IMR-90 (cell line): ENCODE data around the gene TFAM.

ENCODE experiments used
- BHLHE40 ChIP-seq: fragments of 150-350 bp; IDR thresholded peaks from 2 replicates; pipeline ENCODE4 v1.6.1; 2016; ENCODE audit warnings: mild to moderate bottlenecking, low read depth, low read length
- CEBPB ChIP-seq: IDR thresholded peaks from 2 replicates; pipeline ENCODE4 v1.6.1; 2012; ENCODE audit warnings: low read depth, low read length, improper control_type of control experiment
- CHD1 ChIP-seq: IDR thresholded peaks from 2 replicates; pipeline ENCODE4 v1.6.1; 2012; ENCODE audit warnings: low read depth, low read length, improper control_type of control experiment
- FOS ChIP-seq: fragments of 150-350 bp; IDR thresholded peaks from 2 replicates; pipeline ENCODE4 v1.6.1; 2016; ENCODE audit warnings: low read depth, low read length
- MAZ ChIP-seq: IDR thresholded peaks from 2 replicates; pipeline ENCODE4 v1.6.1; 2012; ENCODE audit warnings: low read depth, mild to moderate bottlenecking, low read length, improper control_type of control experiment, moderate library complexity, borderline replicate concordance
- MXI1 ChIP-seq: IDR thresholded peaks from 2 replicates; pipeline ENCODE4 v1.6.1; 2012; ENCODE audit warnings: low read depth, mild to moderate bottlenecking, low read length, moderate library complexity, borderline replicate concordance
- NFE2L2 ChIP-seq: fragments of 150-350 bp; IDR thresholded peaks from 2 replicates; pipeline ENCODE4 v1.6.1; 2016; ENCODE audit warnings: low read depth, mild to moderate bottlenecking, low read length
- POLR2A ChIP-seq: IDR thresholded peaks from 2 replicates; pipeline ENCODE4 v1.6.1; 2012; ENCODE audit warnings: mild to moderate bottlenecking, low read depth, low read length
- RAD21 ChIP-seq: IDR thresholded peaks from 2 replicates; pipeline ENCODE4 v1.6.1; 2012; ENCODE audit warnings: low read length, improper control_type of control experiment
- RCOR1 ChIP-seq: IDR thresholded peaks from 2 replicates; pipeline ENCODE4 v1.6.1; 2012; ENCODE audit warnings: mild to moderate bottlenecking, low read length, improper control_type of control experiment; ENCODE audit not compliant: insufficient replicate concordance
- SMC3 ChIP-seq: fragments of 150-350 bp; IDR thresholded peaks from 2 replicates; pipeline ENCODE4 v1.6.1; 2016; ENCODE audit warnings: low read depth, mild to moderate bottlenecking, antibody characterized with exemption, low read length, moderate library complexity
- TF ChIP-seq, protein P1 (sequence below): conservative IDR thresholded peaks from 2 replicates; pipeline ENCODE4 v1.5.1; 2012; ENCODE audit warnings: mild to moderate bottlenecking, low read depth, low read length, improper control_type of control experiment
- TF ChIP-seq, protein P2 (sequence below): fragments of 150-350 bp; IDR thresholded peaks from 2 replicates; pipeline ENCODE4 v1.6.1; 2017; ENCODE audit warnings: mild to moderate bottlenecking, antibody characterized with exemption, low read length, low read depth
- TF ChIP-seq, protein P3 (sequence below): fragments of 150-350 bp; IDR thresholded peaks from 2 replicates; pipeline ENCODE4 v1.6.1; 2016; ENCODE audit warnings: low read depth, mild to moderate bottlenecking, low read length, moderate library complexity, borderline replicate concordance

DNA sequence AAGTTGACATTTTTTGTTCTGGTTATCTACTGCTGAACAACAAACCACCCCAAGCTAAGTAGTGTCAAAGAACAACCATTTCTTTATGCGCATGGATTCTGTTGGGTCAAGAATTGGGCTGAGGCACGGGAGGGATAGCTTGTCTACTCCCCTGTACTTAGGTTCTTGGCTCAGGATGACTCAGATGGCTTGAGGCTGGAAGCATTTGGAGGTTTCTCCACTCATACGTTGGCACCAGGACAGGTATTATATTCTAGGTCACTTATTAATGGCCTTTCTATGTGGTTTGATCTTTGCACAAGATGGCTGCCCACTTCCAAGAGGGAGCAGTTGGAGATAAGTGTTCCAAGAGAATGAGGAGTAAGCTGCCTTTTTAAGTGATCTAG lies 11.8 kb upstream of the TFAM start:
- TF ChIP-seq, protein P1, sequence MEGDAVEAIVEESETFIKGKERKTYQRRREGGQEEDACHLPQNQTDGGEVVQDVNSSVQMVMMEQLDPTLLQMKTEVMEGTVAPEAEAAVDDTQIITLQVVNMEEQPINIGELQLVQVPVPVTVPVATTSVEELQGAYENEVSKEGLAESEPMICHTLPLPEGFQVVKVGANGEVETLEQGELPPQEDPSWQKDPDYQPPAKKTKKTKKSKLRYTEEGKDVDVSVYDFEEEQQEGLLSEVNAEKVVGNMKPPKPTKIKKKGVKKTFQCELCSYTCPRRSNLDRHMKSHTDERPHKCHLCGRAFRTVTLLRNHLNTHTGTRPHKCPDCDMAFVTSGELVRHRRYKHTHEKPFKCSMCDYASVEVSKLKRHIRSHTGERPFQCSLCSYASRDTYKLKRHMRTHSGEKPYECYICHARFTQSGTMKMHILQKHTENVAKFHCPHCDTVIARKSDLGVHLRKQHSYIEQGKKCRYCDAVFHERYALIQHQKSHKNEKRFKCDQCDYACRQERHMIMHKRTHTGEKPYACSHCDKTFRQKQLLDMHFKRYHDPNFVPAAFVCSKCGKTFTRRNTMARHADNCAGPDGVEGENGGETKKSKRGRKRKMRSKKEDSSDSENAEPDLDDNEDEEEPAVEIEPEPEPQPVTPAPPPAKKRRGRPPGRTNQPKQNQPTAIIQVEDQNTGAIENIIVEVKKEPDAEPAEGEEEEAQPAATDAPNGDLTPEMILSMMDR = no peak
- TF ChIP-seq POLR2A = no peak
- no peak for TF ChIP-seq RCOR1
- no peak for TF ChIP-seq RAD21
- TF ChIP-seq BHLHE40 = no peak
- TF ChIP-seq, protein P2, sequence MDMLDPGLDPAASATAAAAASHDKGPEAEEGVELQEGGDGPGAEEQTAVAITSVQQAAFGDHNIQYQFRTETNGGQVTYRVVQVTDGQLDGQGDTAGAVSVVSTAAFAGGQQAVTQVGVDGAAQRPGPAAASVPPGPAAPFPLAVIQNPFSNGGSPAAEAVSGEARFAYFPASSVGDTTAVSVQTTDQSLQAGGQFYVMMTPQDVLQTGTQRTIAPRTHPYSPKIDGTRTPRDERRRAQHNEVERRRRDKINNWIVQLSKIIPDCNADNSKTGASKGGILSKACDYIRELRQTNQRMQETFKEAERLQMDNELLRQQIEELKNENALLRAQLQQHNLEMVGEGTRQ = no peak
- TF ChIP-seq MXI1 = no peak
- TF ChIP-seq CHD1 = no peak
- no peak for TF ChIP-seq FOS
- TF ChIP-seq MAZ = no peak
- no peak for TF ChIP-seq CEBPB
- TF ChIP-seq, protein P3, sequence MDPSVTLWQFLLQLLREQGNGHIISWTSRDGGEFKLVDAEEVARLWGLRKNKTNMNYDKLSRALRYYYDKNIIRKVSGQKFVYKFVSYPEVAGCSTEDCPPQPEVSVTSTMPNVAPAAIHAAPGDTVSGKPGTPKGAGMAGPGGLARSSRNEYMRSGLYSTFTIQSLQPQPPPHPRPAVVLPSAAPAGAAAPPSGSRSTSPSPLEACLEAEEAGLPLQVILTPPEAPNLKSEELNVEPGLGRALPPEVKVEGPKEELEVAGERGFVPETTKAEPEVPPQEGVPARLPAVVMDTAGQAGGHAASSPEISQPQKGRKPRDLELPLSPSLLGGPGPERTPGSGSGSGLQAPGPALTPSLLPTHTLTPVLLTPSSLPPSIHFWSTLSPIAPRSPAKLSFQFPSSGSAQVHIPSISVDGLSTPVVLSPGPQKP = no peak
- TF ChIP-seq NFE2L2 = no peak
- no peak for TF ChIP-seq SMC3
